Body of pancreas (tissue), 4 donors: ENCODE measurements around the gene FOLR2. TPM values are rescaled to one million over a fixed set of nuclear protein-coding genes. Genes with fewer than 3 reads are reported as not detected.

Experiments
- ATAC-seq: fragments of 150-250 bp; one replicate; pipeline ENCODE4 v1.9.1; 2016
- DNase-seq, 4 donors: peaks; one replicate each; pipeline ENCODE4 v3.0.0-alpha.2; 2019
- H3K27ac ChIP-seq, 4 donors: fragments of 200-600 bp; sonication (generic); 1 replicate in 3 of 4; 2 replicates in 1 of 4; pipeline versions ENCODE4 v1.5.1 to v1.6.1; 2016 to 2019; ENCODE audit warnings: mild to moderate bottlenecking in 1 of 4, mixed read lengths in 1 of 4, moderate library complexity in 1 of 4
- H3K27me3 ChIP-seq, 2 donors: fragments of 200-600 bp; sonication (generic); one replicate each; pipeline ENCODE4 v1.6.0; 2016; ENCODE audit warnings: mild to moderate bottlenecking in 1 of 2
- H3K36me3 ChIP-seq, 2 donors: fragments of 200-600 bp; sonication (generic); replicated peaks in 1 of 2; 2 replicates each; pipeline ENCODE4 v1.5.1; 2016; ENCODE audit warnings: low read depth in 2 of 2; ENCODE audit not compliant: insufficient read depth in 1 of 2
- H3K4me1 ChIP-seq: fragments of 200-600 bp; sonication (generic); one replicate; pipeline ENCODE4 v1.6.0; 2016
- H3K4me3 ChIP-seq, 2 donors: fragments of 200-600 bp; sonication (generic); 1 replicate in 1 of 2; 2 replicates in 1 of 2; pipeline ENCODE4 v1.5.1; 2016 to 2019
- H3K9me3 ChIP-seq, 3 donors: fragments of 200-600 bp; sonication (generic); 1 replicate in 2 of 3; 2 replicates in 1 of 3; pipeline ENCODE4 v1.5.1; 2016
- POLR2A ChIP-seq, 3 donors: fragments of 450-650 bp; IDR thresholded peaks; one replicate each; pipeline ENCODE4 v1.6.1; 2016; ENCODE audit warnings: antibody characterized with exemption in 3 of 3, mild to moderate bottlenecking in 2 of 3
- WGBS, 2 donors: methylation state at CpG; one replicate each; pipeline ENCODE4 v1.1.5; 2017; 5-methylcytosine and 5-hydroxymethylcytosine counted together
- intact Hi-C: fragments of 100-400 bp; cut with DNase I; formaldehyde crosslinking; loops from one replicate; pipeline ENCODE4 v1.15.1; 2023
- total RNA-seq, 2 donors: library from RNA; depleted of rRNA; stranded (reverse); fragments of >200 nt; gene quantifications; one replicate each; pipeline ENCODE4 v1.1.0, GENCODE V29; 2016
- TF ChIP-seq, protein P1 (sequence below), 7 experiments: fragments of 450-650 bp in 4 of 7; fragments of 200-600 bp in 3 of 7; sonication (generic) in 3 of 7; IDR thresholded peaks; one replicate each; pipeline ENCODE4 v1.5.1; 2016 to 2019; ENCODE audit warnings: antibody characterized with exemption in 7 of 7

The FOLR2 gene
- total RNA-seq, 2 donors from 2014 or later: 11.4 to 49.1 TPM

DNA sequence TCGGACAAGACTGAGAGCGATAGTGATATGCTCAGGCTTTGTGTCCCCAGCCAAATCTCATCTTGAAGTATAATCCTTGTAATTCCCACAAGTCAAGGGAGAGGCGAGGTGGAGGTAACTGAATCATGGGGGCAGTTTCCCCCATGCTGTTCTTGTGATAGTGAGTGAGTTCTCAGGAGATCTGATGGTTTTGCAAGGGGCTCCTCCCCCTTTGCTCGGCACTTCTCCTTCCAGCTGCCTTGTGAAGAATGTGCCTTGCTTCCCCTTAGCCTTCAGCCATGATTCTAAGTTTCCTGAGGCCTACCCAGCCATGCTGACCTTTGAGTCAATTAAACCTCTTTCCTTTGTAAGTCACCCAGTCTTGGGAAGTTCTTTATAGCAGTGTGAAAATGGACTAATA, 7.5 kb upstream of the FOLR2 start:
- DNase-seq (no peak), ATAC-seq (no peak)
- 84 to 89% methylated on average over 4 of the region's 4 CpGs for WGBS, 2 donors
- no peak for TF ChIP-seq POLR2A (IDR thresholded peaks at IDR 0.05)
- TF ChIP-seq, protein P1, sequence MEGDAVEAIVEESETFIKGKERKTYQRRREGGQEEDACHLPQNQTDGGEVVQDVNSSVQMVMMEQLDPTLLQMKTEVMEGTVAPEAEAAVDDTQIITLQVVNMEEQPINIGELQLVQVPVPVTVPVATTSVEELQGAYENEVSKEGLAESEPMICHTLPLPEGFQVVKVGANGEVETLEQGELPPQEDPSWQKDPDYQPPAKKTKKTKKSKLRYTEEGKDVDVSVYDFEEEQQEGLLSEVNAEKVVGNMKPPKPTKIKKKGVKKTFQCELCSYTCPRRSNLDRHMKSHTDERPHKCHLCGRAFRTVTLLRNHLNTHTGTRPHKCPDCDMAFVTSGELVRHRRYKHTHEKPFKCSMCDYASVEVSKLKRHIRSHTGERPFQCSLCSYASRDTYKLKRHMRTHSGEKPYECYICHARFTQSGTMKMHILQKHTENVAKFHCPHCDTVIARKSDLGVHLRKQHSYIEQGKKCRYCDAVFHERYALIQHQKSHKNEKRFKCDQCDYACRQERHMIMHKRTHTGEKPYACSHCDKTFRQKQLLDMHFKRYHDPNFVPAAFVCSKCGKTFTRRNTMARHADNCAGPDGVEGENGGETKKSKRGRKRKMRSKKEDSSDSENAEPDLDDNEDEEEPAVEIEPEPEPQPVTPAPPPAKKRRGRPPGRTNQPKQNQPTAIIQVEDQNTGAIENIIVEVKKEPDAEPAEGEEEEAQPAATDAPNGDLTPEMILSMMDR (IDR thresholded peaks at IDR 0.05): no peak
- intact Hi-C loops: no loop called here
- Histone ChIP-seq H3K4me1 (no peaks in the 10 kb centered on the region), H3K27ac (no peak overlapping the region), H3K27me3 (no peaks in the 10 kb centered on the region), H3K4me3 (no peak overlapping the region), H3K9me3 (no peaks in the 10 kb centered on the region), H3K36me3 (no peaks in the 10 kb centered on the region)

DNA sequence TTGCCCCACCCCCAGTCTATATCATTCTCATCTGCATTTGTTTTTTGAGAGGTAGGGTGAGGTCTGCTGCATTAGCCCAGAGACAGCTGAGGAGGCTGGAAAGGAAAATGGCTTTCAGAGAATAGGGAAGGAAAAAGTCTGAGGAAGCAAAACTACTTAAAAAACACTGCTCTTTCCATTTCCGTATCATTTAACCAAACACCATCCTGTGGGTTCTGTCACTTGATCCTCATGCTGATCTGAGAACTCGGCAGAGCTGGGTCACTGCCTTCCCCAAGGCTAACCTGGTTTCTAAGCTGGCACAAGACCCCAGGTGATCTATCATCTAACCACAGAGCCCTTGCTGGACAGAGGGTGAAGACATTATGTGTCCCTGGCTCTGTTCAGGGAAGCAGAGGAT, 1.2 kb downstream of the FOLR2 start:
- no peak for TF ChIP-seq POLR2A (IDR thresholded peaks at IDR 0.05)
- TF ChIP-seq, protein P1 (IDR thresholded peaks at IDR 0.05): no peak
- no peak overlapping the region for H3K4me3 ChIP-seq
- H3K27me3 ChIP-seq: no peaks in the 10 kb centered on the region
- no peak overlapping the region for H3K27ac ChIP-seq
- DNase-seq (no peak), ATAC-seq (no peak)
- WGBS, 2 donors: 25 to 28% methylated on average over 2 of the region's 2 CpGs
- H3K36me3 ChIP-seq: no peaks in the 10 kb centered on the region
- H3K9me3 ChIP-seq: no peaks in the 10 kb centered on the region
- intact Hi-C loops: no loop called here
- peaks cover 9% of the 10 kb centered on the region for H3K4me1 ChIP-seq

DNA sequence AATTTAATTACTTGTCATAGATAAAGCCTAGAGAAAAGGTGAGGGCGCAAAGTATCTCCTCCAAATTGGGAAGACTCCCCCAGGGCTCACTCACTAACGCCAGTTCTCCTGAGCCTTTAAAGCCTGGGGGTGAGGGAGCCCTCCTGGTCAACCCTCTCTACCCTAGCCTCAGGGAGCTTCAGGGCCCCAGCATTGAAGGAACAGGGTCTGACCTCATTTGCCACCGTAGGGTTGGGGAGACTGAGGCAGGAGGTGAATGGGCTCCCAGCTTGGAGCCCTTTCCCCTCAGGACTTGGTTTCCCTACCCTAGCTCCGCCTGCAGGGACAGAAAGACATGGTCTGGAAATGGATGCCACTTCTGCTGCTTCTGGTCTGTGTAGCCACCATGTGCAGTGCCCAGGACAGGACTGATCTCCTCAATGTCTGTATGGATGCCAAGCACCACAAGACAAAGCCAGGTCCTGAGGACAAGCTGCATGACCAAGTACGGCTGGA, 1.7 kb downstream of the FOLR2 start:
- TF ChIP-seq, protein P1 (IDR thresholded peaks at IDR 0.05): no peak
- TF ChIP-seq POLR2A (IDR thresholded peaks at IDR 0.05): no peak
- Histone ChIP-seq H3K4me3 (no peak overlapping the region), H3K36me3 (no peaks in the 10 kb centered on the region), H3K9me3 (no peaks in the 10 kb centered on the region), H3K27me3 (no peaks in the 10 kb centered on the region), H3K4me1 (peaks cover 10% of the 10 kb centered on the region), H3K27ac (no peak overlapping the region)
- WGBS, 2 donors: 56 to 70% methylated on average over 4 to 5 of the region's 5 CpGs
- ATAC-seq (no peak), DNase-seq (no peak)
- intact Hi-C loops: no loop called here

DNA sequence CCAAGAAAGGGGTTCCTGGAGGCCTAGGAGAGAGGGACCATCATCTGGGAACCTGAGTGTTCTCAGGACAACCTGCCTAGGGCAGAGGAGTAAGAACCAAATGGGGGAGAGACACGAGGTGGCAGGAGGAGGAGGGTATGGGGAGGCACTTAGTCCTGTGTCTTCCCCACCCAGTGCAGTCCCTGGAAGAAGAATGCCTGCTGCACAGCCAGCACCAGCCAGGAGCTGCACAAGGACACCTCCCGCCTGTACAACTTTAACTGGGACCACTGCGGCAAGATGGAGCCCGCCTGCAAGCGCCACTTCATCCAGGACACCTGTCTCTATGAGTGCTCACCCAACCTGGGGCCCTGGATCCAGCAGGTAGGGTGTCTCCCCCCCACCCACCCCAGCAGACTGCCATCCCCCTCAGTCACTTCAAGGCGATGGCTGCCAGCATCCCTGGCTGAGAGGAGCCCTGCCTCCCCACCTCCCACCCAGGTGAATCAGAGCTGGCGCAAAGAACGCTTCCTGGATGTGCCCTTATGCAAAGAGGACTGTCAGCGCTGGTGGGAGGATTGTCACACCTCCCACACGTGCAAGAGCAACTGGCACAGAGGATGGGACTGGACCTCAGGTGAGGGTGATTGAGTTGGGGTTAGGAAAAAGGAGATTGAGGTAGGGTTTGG, 4.2 kb downstream of the FOLR2 start:
- H3K36me3 ChIP-seq: no peaks in the 10 kb centered on the region
- no peak for TF ChIP-seq POLR2A (IDR thresholded peaks at IDR 0.05)
- TF ChIP-seq, protein P1 (IDR thresholded peaks at IDR 0.05): no peak
- no peak for DNase-seq
- intact Hi-C loops: no loop called here
- H3K9me3 ChIP-seq: no peaks in the 10 kb centered on the region
- H3K4me3 ChIP-seq: no peak overlapping the region
- H3K4me1 ChIP-seq: peaks cover 18% of the 10 kb centered on the region
- ATAC-seq: no peak
- H3K27ac ChIP-seq: no peak overlapping the region
- H3K27me3 ChIP-seq: no peaks in the 10 kb centered on the region
- WGBS, 2 donors: 85 to 92% methylated on average over 7 to 10 of the region's 10 CpGs
